A549 (cell line): ENCODE data around the gene MTG2. TPM values are rescaled to one million over a fixed set of nuclear protein-coding genes. Genes with fewer than 3 reads are reported as not detected.

Experiments used
- ATAC-seq, 2 experiments: fragments of 200-7000 bp in 1 of 2; fragments of >200 bp in 1 of 2; cut with Nextera tagmentation in 1 of 2; cut with Tn5 transposase in 1 of 2; 3 replicates each; pipeline versions ENCODE4 v1.8.0 to v1.9.1; 2018 to 2020; ENCODE audit warnings: mild to moderate bottlenecking in 1 of 2, moderate library complexity in 1 of 2
- CTCF ChIA-PET: fragments of 300-600 bp; sonication (Branson Sonifier 250); formaldehyde crosslinking; extraction: SDS; loops from one replicate; lab custom pipeline; 2021; ENCODE audit warnings: antibody characterized with exemption, inconsistent platforms; lab: Yijun Ruan, JAX
- POLR2A ChIA-PET: fragments of 350-600 bp; formaldehyde crosslinking; extraction: SDS; loops from one replicate; lab custom pipeline; 2021; ENCODE audit warnings: antibody characterized with exemption, inconsistent platforms; lab: Yijun Ruan, JAX
- DNase-seq, 2 experiments: peaks; one replicate each; pipeline versions ENCODE4 v3.0.0 to v3.0.0-alpha.2; 2011 to 2016; ENCODE audit warnings: low read depth in 1 of 2, low spot score in 1 of 2
- FAIRE-seq: peaks from 2 replicates; lab custom pipeline; 2011; peaks lifted over from hg19 to GRCh38; lab: Jason Lieb, UNC
- H3K27ac ChIP-seq, 2 experiments: fragments of >200 bp; sonication (Bioruptor Twin); formaldehyde crosslinking; 3 replicates each; pipeline ENCODE4 v1.5.1; 2016 to 2017
- H3K4me1 ChIP-seq: fragments of >200 bp; sonication (Bioruptor Twin); formaldehyde crosslinking; 3 replicates; pipeline ENCODE4 v1.6.1; 2016
- H3K4me2 ChIP-seq: fragments of >200 bp; sonication (Bioruptor Twin); formaldehyde crosslinking; 3 replicates; pipeline ENCODE4 v1.6.1; 2016
- H3K4me3 ChIP-seq: fragments of >200 bp; sonication (Bioruptor Twin); formaldehyde crosslinking; 3 replicates; pipeline ENCODE4 v1.5.1; 2016
- H3K9me3 ChIP-seq: fragments of >200 bp; sonication (Bioruptor Twin); formaldehyde crosslinking; 3 replicates; pipeline ENCODE4 v1.6.1; 2016
- ATOH8 ChIP-seq: fragments of 250-450 bp; sonication (Bioruptor Pico); IDR thresholded peaks from 2 replicates; pipeline ENCODE4 v1.5.0; 2020; ENCODE audit warnings: low read depth, mild to moderate bottlenecking, moderate library complexity
- BCL3 ChIP-seq: fragments of >200 bp; sonication (Bioruptor Twin); formaldehyde crosslinking; IDR thresholded peaks from 3 replicates; pipeline ENCODE4 v1.6.1; 2016
- CBX2 ChIP-seq: fragments of 200-600 bp; sonication (generic); IDR thresholded peaks from 2 replicates; pipeline ENCODE4 v1.6.1; 2016; ENCODE audit warnings: low read depth, mild to moderate bottlenecking, borderline replicate concordance
- FOSB ChIP-seq: fragments of 250-450 bp; sonication (Bioruptor Pico); IDR thresholded peaks from 2 replicates; pipeline ENCODE4 v1.5.0; 2020; ENCODE audit warnings: mild to moderate bottlenecking, moderate library complexity
- FOSL2 ChIP-seq, 2 experiments: fragments of 450-650 bp in 1 of 2; fragments of >200 bp in 1 of 2; sonication (Bioruptor Twin) in 1 of 2; formaldehyde crosslinking; IDR thresholded peaks; 2 replicates each; pipeline versions ENCODE4 v1.5.0 to v1.6.1; 2016 to 2020; ENCODE audit warnings: mild to moderate bottlenecking in 1 of 2, moderate library complexity in 1 of 2
- HES2 ChIP-seq: fragments of >200 bp; sonication (Bioruptor Twin); formaldehyde crosslinking; IDR thresholded peaks from 2 replicates; pipeline ENCODE4 v1.6.1; 2016
- HOXB13 ChIP-seq: fragments of 250-450 bp; sonication (Bioruptor Pico); IDR thresholded peaks from 2 replicates; pipeline ENCODE4 v1.5.0; 2020; ENCODE audit warnings: low read depth, mild to moderate bottlenecking, moderate library complexity
- JUN ChIP-seq, 2 experiments: fragments of >200 bp; sonication (Bioruptor Twin); formaldehyde crosslinking; IDR thresholded peaks; 2 replicates in 1 of 2; 3 replicates in 1 of 2; pipeline ENCODE4 v1.6.1; 2016 to 2017
- JUNB ChIP-seq: fragments of >200 bp; sonication (Bioruptor Twin); formaldehyde crosslinking; IDR thresholded peaks from 2 replicates; pipeline ENCODE4 v1.6.1; 2016
- NFE2L2 ChIP-seq: fragments of 150-350 bp; conservative IDR thresholded peaks from 2 replicates; pipeline ENCODE4 v1.6.1; 2014; ENCODE audit warnings: low read length
- PHF8 ChIP-seq: fragments of 200-600 bp; sonication (generic); IDR thresholded peaks from 2 replicates; pipeline ENCODE4 v1.6.1; 2016; ENCODE audit warnings: low read depth, mild to moderate bottlenecking, antibody characterized with exemption, moderate library complexity, borderline replicate concordance
- POLR2A ChIP-seq: IDR thresholded peaks from 2 replicates; pipeline ENCODE4 v1.6.1; 2012; ENCODE audit warnings: mild to moderate bottlenecking, low read length
- RARB ChIP-seq: fragments of 250-450 bp; sonication (Bioruptor Pico); IDR thresholded peaks from 2 replicates; pipeline ENCODE4 v1.8.0; 2021; ENCODE audit warnings: mild to moderate bottlenecking, moderate library complexity
- RCOR1 ChIP-seq: fragments of 150-350 bp; IDR thresholded peaks from 2 replicates; pipeline ENCODE4 v1.6.1; 2014; ENCODE audit warnings: antibody characterized with exemption, low read length, low read depth
- RFX5 ChIP-seq: fragments of 450-650 bp; IDR thresholded peaks from 2 replicates; pipeline ENCODE4 v1.7.1; 2014; ENCODE audit warnings: antibody characterized with exemption, mild to moderate bottlenecking, moderate library complexity
- USF2 ChIP-seq: fragments of 450-650 bp; IDR thresholded peaks from 2 replicates; pipeline ENCODE4 v1.6.1; 2014; ENCODE audit warnings: antibody characterized with exemption
- ZSCAN20 ChIP-seq: fragments of 250-450 bp; sonication (Bioruptor Pico); IDR thresholded peaks from 2 replicates; pipeline ENCODE4 v1.8.0; 2022; ENCODE audit warnings: mild to moderate bottlenecking, moderate library complexity
- WGBS: methylation state at CpG from one replicate; pipeline ENCODE4 v1.1.6; 2017; ENCODE audit errors: missing lambda C conversion rate; 5-methylcytosine and 5-hydroxymethylcytosine counted together
- polyA plus RNA-seq, 4 experiments: library from polyadenylated mRNA; depleted of rRNA in 3 of 4; stranded (reverse); fragments of >200 nt; fragmentation: RNase III in 1 of 4; extraction: RNeasy Plus Mini Kit Qiagen cat#74134 plus additional on column Dnase treatment in 1 of 4; gene quantifications; 2 replicates in 3 of 4; 3 replicates in 1 of 4; pipeline ENCODE4 v1.2.3, GENCODE V29; 2011 to 2017

Gene MTG2
- polyA plus RNA-seq, 2 of the 4 experiments (the other 2 are of a cell fraction) = 21.9 to 28.7 TPM

GRCh38 chr20:62215020-62215990 is 32.5 kb downstream of the MTG2 start:
- ATAC-seq (no peak), FAIRE-seq (no peak)

GRCh38 chr20:62215991-62216635 is 33.3 kb downstream of the MTG2 start:
- no peak for DNase-seq
- H3K4me1 ChIP-seq = peaks cover 22% of the 10 kb centered on the region; the same call in 2 of the 3 replicates
- no peaks in the 10 kb centered on the region for H3K9me3 ChIP-seq
- WGBS = 65% methylated on average over 24 of the region's 40 CpGs
- no peak overlapping the region for H3K4me3 ChIP-seq
- no peak for FAIRE-seq
- POLR2A ChIA-PET = no interaction called here
- no peak overlapping the region for H3K4me2 ChIP-seq
- CTCF ChIA-PET = interaction anchor here (0.7 kb wide), 1 partner anchor 184 kb away, joined by 3 read pairs; no protein-coding TSS in a partner anchor
- TF ChIP-seq FOSL2 (IDR thresholded peaks at IDR 0.05) (no peak), FOSL2 (CRISPR knock-in tag; IDR thresholded peaks at IDR 0.05) (no peak), RFX5 (no peak), ATOH8 (CRISPR knock-in tag) (no peak), RARB (CRISPR knock-in tag) (no peak), NFE2L2 (no peak), USF2 (no peak), POLR2A (no peak), JUNB (no peak), BCL3 (no peak), HES2 (no peak), ZSCAN20 (CRISPR knock-in tag) (no peak), FOSB (CRISPR knock-in tag) (no peak), PHF8 (no peak)
- no peak overlapping the region for H3K27ac ChIP-seq
- no peak for ATAC-seq

More at GRCh38 chr20:62215020-62215990, 32.5 kb downstream of the MTG2 start:
- no peak overlapping the region for H3K4me2 ChIP-seq
- 50% methylated on average over 13 of the region's 29 CpGs for WGBS
- TF ChIP-seq CBX2 = no peak
- no peak for TF ChIP-seq RCOR1
- TF ChIP-seq JUN (IDR thresholded peaks at IDR 0.05) = no peak
- TF ChIP-seq USF2 = no peak
- no peak for TF ChIP-seq HOXB13
- TF ChIP-seq FOSL2 (IDR thresholded peaks at IDR 0.05) = no peak
- TF ChIP-seq FOSL2 (CRISPR knock-in tag; IDR thresholded peaks at IDR 0.05) = no peak
- no peaks in the 10 kb centered on the region for H3K9me3 ChIP-seq
- no peak overlapping the region for H3K4me3 ChIP-seq
- no peak overlapping the region for H3K27ac ChIP-seq
- peaks cover 15% of the 10 kb centered on the region; the same call in 2 of the 3 replicates for H3K4me1 ChIP-seq
- CTCF ChIA-PET = interaction anchor here (0.7 kb wide), 1 partner anchor 185 kb away, joined by 3 read pairs; no protein-coding TSS in a partner anchor
- POLR2A ChIA-PET = no interaction called here
- DNase-seq = no peak
